GM12891 (cell line): ENCODE measurements around the gene OXGR1.

ENCODE experiments used
- POLR2A ChIP-seq: IDR thresholded peaks from 2 replicates; pipeline ENCODE4 v1.6.1; 2011; ENCODE audit warnings: low read depth, low read length, control low read depth
- POLR2AphosphoS5 ChIP-seq: IDR thresholded peaks from 2 replicates; pipeline ENCODE4 v1.6.1; 2011; ENCODE audit warnings: low read depth, low read length, control low read depth

DNA sequence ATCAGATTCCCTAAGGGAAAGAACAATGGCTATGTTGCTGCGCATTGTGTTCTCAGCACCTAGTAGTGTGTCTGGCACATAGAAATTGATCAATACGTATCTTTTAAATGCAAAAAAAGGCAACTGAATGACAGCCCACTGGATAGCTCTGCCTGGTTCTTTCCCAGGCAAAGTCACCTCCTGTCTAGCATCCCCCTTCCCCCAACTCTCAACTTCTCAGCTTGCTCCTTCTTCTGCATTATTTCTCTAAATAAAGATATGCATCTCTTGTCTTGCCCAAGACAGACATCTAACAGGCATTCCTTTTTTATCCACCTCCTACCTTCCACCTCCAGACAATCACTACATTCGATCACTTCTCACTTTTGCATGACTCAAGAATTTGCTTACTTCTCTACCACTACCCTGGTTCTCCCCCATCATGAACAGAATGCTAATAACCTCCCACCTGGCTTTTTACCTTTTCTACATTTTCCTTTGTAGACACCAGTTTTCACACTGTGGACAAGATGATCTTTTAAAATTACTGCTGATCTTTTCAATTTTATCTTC lies 26.5 kb upstream of the OXGR1 start:
- TF ChIP-seq POLR2A: no peak
- no peak for TF ChIP-seq POLR2AphosphoS5
